Glutamatergic neuron (in vitro differentiated cells): ENCODE results near the gene TMPRSS6. TPM values are rescaled to one million over a fixed set of nuclear protein-coding genes. Genes with fewer than 3 reads are reported as not detected.

Experiments used
- DNase-seq: peaks from one replicate; pipeline ENCODE4 v3.0.0; 2022
- H3K27ac Mint-ChIP-seq: one replicate; pipeline ENCODE4 v1.8.0; 2020; ENCODE audit warnings: mild to moderate bottlenecking, mixed read lengths, inconsistent platforms; ENCODE audit not compliant: unreplicated experiment
- H3K27me3 Mint-ChIP-seq: one replicate; pipeline ENCODE4 v1.8.0; 2020; ENCODE audit warnings: mild to moderate bottlenecking, moderate library complexity, mixed read lengths, inconsistent platforms; ENCODE audit not compliant: unreplicated experiment
- H3K36me3 Mint-ChIP-seq: one replicate; pipeline ENCODE4 v1.8.0; 2020; ENCODE audit warnings: mild to moderate bottlenecking, mixed read lengths, inconsistent platforms; ENCODE audit not compliant: unreplicated experiment
- H3K4me1 Mint-ChIP-seq: one replicate; pipeline ENCODE4 v1.8.0; 2020; ENCODE audit warnings: mild to moderate bottlenecking, low read depth, mixed read lengths, inconsistent platforms; ENCODE audit not compliant: unreplicated experiment
- H3K4me3 Mint-ChIP-seq: one replicate; pipeline ENCODE4 v1.8.0; 2020; ENCODE audit warnings: mild to moderate bottlenecking, mixed read lengths, inconsistent platforms; ENCODE audit not compliant: unreplicated experiment
- H3K9me3 Mint-ChIP-seq: one replicate; pipeline ENCODE4 v1.8.0; 2020; ENCODE audit warnings: mild to moderate bottlenecking, moderate library complexity, mixed read lengths, inconsistent platforms; ENCODE audit not compliant: unreplicated experiment
- CTCF ChIP-seq: fragments of 200-600 bp; sonication (generic); IDR thresholded peaks from one replicate; pipeline ENCODE4 v1.5.0; 2021; ENCODE audit not compliant: partially characterized antibody, unreplicated experiment
- long read RNA-seq: library from polyadenylated mRNA; unstranded; transcript quantifications from one replicate; pipeline ENCODE4 v2.0.0, GENCODE V29; 2020; ENCODE audit not compliant: unreplicated experiment
- total RNA-seq: library from RNA; stranded (reverse); fragmentation: NEBNext Ultra II Directional; extraction: Animal tissue kit (Norgen Biotek cat#: 25700); gene quantifications from one replicate; pipeline ENCODE4 v1.2.1, GENCODE V29; 2021; ENCODE audit not compliant: unreplicated experiment

The TMPRSS6 gene
- total RNA-seq: 0.12 TPM
- long read RNA-seq, partial matches to known transcripts: 0 of 1 reads
- long read RNA-seq, other reads (novel, unspliced or antisense): 1 of 1 reads

GRCh38 chr22:37109242-37109917, at the start of gene TMPRSS6:
TSS of gene TMPRSS6 (minus strand) at chr22:37109713. CDS start at chr22:37103417, 6,296 bp downstream.
- H3K36me3 Mint-ChIP-seq: no peaks in the 10 kb centered on the region
- no peak for DNase-seq
- H3K4me3 Mint-ChIP-seq: no peak within 1 kb of the TSS
- H3K27ac Mint-ChIP-seq: no peak within 1 kb of the TSS
- peaks cover 4% of the 10 kb centered on the region for H3K27me3 Mint-ChIP-seq
- no peak for TF ChIP-seq CTCF
- H3K4me1 Mint-ChIP-seq: peaks cover 12% of the 10 kb centered on the region
- H3K9me3 Mint-ChIP-seq: peaks cover 6% of the 10 kb centered on the region

DNA sequence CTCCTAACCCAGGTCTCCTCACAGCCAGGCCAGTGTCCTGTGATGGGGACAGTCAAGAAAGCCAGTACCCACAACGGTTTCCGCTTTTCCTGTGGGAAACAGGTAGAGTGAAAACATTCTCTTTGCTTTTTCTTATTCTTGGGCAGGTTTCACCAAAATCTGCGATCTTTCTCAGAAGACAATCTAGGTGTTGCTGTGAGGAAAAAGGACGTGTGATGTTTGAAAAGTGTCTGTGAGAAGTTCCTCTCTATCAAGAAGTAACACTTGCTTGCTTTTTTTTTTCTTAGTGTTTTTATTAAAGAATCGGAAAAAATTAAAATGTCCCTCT, 49.4 kb upstream of the TMPRSS6 start:
- TF ChIP-seq CTCF: no peak
- Mint-ChIP-seq H3K27me3 (peaks cover 12% of the 10 kb centered on the region), H3K27ac (no peak overlapping the region), H3K4me1 (peaks cover 2% of the 10 kb centered on the region), H3K36me3 (no peaks in the 10 kb centered on the region), H3K4me3 (no peak overlapping the region), H3K9me3 (peaks cover 7% of the 10 kb centered on the region)
- no peak for DNase-seq

GRCh38 chr22:37157516-37158285, 48.2 kb upstream of the TMPRSS6 start:
- no peak overlapping the region for H3K4me3 Mint-ChIP-seq
- H3K9me3 Mint-ChIP-seq: peaks cover 7% of the 10 kb centered on the region
- H3K27me3 Mint-ChIP-seq: peaks cover 12% of the 10 kb centered on the region
- no peaks in the 10 kb centered on the region for H3K36me3 Mint-ChIP-seq
- no peak for TF ChIP-seq CTCF
- H3K4me1 Mint-ChIP-seq: peaks cover 2% of the 10 kb centered on the region
- DNase-seq: no peak
- no peak overlapping the region for H3K27ac Mint-ChIP-seq

GRCh38 chr22:37156686-37157435, 47.3 kb upstream of the TMPRSS6 start:
- H3K9me3 Mint-ChIP-seq: peaks cover 9% of the 10 kb centered on the region
- peaks cover 10% of the 10 kb centered on the region for H3K27me3 Mint-ChIP-seq
- TF ChIP-seq CTCF: no peak
- H3K4me1 Mint-ChIP-seq: peaks cover 2% of the 10 kb centered on the region
- H3K4me3 Mint-ChIP-seq: no peak overlapping the region
- peaks cover 7% of the 10 kb centered on the region for H3K36me3 Mint-ChIP-seq
- no peak overlapping the region for H3K27ac Mint-ChIP-seq
- DNase-seq: no peak
